ENCODE data around the gene PXDC1.

DNA sequence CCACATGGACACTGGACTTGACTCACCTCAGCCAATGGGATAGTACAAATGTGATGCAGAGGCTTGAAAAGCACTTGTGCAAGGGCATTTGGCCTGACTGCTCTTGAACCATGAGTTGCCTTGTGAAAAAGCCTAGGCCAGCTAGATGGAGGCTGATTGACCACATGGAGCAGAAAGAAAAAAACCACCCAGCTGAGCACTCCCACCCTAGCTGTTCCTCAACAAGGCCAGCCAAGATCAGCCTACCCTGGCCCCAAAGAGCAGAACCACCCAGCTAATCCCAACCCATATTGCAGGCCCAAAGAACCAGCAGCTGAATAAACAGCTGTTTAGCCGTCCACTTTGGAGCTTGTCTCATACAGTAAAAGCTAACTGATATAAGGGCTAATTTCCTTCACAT lies 36.7 kb downstream of the PXDC1 start:
- TF ChIP-seq, protein P1, sequence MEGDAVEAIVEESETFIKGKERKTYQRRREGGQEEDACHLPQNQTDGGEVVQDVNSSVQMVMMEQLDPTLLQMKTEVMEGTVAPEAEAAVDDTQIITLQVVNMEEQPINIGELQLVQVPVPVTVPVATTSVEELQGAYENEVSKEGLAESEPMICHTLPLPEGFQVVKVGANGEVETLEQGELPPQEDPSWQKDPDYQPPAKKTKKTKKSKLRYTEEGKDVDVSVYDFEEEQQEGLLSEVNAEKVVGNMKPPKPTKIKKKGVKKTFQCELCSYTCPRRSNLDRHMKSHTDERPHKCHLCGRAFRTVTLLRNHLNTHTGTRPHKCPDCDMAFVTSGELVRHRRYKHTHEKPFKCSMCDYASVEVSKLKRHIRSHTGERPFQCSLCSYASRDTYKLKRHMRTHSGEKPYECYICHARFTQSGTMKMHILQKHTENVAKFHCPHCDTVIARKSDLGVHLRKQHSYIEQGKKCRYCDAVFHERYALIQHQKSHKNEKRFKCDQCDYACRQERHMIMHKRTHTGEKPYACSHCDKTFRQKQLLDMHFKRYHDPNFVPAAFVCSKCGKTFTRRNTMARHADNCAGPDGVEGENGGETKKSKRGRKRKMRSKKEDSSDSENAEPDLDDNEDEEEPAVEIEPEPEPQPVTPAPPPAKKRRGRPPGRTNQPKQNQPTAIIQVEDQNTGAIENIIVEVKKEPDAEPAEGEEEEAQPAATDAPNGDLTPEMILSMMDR (IDR thresholded peaks at IDR 0.05) = no peak
- TF ChIP-seq POLR2A (IDR thresholded peaks at IDR 0.05) = no peak

Measured in right lobe of liver (tissue), 4 donors.